HG02885 (cell line): ENCODE measurements around the gene MYMX.
"Not testable (repeated sequence)": the region's sequence is repeated elsewhere in the genome, so short reads cannot be mapped to it uniquely, and the experiment has no call there.

Experiments used
- ATAC-seq: cut with Tn5 transposase; IDR thresholded peaks from one replicate; pipeline ENCODE4 v1.9.1; 2021; ENCODE audit warnings: mild to moderate bottlenecking; ENCODE audit not compliant: unreplicated experiment, poor library complexity

MYMX gene

DNA sequence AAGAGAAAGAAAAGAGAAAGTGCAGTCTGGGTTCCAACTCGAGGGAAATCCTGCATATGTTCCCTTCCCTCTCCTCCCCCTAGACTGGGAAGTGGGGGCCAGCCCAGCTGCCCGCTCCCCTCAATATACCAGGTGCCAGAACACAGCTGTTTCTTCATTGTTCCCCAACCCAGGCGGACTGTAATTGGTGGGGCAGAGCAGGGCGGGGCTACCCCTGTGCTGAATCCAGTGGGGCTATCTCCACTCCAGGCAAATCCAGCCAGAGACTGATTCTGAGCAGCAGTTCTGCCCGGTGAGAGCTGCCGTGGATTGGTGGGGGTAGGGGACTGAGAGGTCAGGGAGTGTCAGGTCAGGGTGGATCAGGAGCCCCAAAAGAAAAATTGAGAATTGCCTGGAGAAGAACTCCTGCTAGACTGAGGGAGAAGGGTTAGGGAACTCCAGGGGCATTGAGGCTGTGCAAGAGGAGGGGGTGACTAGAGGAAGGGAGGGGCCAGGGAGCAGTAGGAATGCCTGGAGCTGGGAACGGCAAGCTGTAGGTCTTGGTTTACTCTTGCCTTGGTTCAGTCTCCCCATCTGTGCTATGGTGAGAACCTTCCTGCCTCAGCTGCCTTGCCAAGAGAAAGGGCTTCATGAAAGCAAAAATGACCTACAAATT lies at the start of gene MYMX:
Gene MYMX, plus strand, starts transcription at position 250 of the 655 bp plus-strand sequence. CDS start 546 bp downstream, outside the sequence.
- no peak for ATAC-seq

GRCh38 chr6:44167567-44167966 lies 49.2 kb upstream of the MYMX start:
- no peak for ATAC-seq

GRCh38 chr6:44169154-44169553 lies 47.6 kb upstream of the MYMX start:
- no peak for ATAC-seq

GRCh38 chr6:44169886-44170570 lies 46.7 kb upstream of the MYMX start:
- ATAC-seq, result no peak

DNA sequence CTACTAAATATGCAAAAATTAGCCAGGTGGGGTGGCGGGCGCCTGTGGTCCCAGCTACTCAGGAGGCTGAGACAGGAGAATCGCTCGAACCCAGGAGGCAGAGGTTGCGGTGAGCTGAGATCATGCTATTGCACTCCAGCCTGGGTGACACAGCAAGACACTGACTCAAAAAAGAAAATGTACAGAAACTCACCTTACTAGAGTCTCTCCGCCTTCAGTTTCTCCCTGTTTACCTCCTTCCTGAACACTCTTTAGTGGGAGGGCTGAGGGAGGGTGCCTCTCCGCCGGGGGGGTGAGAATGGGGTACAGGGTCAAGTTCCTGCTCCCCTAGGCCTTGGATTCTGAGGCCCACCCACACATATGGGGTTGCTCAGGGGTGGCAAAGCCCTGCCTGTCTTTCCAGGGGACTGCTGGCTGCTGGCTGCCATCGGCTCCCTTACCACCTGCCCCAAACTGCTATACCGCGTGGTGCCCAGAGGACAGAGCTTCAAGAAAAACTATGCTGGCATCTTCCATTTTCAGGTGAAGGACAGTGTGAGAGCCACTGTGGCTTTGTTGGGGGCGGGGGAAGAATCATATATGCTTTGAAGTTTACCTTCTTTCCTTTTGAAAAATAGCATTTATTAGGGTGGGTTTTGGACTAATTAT lies 44.7 kb upstream of the MYMX start:
- no peak for ATAC-seq

DNA sequence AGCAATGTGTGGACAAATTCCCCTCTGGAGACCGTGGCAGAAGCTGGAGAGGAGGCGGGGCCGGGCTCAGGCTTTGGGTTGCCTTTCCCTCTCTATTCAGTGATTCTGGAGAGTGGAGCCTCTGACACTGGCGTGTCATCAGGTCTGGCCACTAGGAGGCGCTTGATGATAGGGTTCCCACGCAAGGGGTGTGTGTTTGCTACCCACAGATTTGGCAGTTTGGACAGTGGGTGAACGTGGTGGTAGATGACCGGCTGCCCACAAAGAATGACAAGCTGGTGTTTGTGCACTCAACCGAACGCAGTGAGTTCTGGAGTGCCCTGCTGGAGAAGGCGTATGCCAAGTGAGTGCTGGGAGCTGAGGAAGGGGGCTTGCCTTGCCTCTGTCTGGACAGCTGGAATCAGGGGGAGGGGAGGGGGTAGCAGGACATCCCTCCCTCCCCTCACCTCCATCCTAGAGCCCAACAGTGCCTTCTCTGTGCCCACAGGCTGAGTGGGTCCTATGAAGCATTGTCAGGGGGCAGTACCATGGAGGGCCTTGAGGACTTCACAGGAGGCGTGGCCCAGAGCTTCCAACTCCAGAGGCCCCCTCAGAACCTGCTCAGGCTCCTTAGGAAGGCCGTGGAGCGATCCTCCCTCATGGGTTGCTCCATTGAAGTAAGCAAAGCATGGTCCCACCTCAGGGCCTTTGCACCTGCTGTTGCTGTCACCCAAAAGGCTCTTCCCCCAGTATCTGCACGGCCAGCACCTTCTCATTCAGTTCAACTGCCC lies 43.8 kb upstream of the MYMX start:
- ATAC-seq, result peak; percentile 80

- ATAC-seq, result no peak
These were observed 40.5 kb upstream of the MYMX start for GRCh38 chr6:44176130-44176761.

DNA sequence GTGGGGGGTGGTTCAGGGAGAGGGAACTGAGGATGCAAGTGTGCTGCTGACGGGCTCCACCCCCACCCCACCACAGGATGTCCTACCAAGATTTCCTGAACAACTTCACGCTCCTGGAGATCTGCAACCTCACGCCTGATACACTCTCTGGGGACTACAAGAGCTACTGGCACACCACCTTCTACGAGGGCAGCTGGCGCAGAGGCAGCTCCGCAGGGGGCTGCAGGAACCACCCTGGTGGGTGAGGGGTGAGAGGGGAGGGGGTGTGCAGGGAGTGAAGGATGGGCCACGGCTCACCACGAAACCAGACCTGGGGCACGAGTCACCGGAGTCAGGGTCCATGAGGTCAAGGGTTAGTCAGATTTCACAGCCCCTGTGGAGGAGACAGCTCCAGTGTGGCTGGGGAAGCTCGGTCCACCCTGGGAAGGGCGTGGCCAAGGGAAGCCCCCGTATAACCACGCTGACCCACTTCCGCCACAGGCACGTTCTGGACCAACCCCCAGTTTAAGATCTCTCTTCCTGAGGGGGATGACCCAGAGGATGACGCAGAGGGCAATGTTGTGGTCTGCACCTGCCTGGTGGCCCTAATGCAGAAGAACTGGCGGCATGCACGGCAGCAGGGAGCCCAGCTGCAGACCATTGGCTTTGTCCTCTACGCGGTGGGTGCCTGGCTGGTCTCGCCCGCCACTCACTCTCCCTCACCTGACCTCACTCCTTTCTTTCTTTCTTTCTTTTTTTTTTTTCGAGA lies 39.8 kb upstream of the MYMX start:
- ATAC-seq, result peak; percentile 54

GRCh38 chr6:44177691-44178423 lies 38.9 kb upstream of the MYMX start:
- ATAC-seq, result no peak

GRCh38 chr6:44178424-44179071 lies 38.2 kb upstream of the MYMX start:
- ATAC-seq, result no peak

- no peak for ATAC-seq
These were observed 37.6 kb upstream of the MYMX start for GRCh38 chr6:44179072-44179536.

DNA sequence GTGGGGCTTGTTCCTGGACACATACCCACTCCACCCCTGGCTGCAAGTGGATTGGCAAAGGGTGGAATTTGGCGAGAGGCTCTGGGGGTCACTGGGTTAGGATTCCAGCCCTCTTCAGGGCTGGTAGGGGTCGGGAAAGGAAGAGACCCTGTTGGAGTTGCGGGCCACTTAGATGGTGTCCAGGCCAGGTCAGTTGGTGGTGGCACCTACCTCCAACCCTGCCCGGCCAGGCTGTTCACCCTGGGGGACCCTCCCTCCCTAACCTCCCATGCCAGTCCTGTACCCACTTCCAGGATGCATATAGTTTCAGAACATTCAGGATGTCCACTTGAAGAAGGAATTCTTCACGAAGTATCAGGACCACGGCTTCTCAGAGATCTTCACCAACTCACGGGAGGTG lies 37.1 kb upstream of the MYMX start:
- no peak for ATAC-seq

GRCh38 chr6:44180406-44180805 lies 36.3 kb upstream of the MYMX start:
- no peak for ATAC-seq

DNA sequence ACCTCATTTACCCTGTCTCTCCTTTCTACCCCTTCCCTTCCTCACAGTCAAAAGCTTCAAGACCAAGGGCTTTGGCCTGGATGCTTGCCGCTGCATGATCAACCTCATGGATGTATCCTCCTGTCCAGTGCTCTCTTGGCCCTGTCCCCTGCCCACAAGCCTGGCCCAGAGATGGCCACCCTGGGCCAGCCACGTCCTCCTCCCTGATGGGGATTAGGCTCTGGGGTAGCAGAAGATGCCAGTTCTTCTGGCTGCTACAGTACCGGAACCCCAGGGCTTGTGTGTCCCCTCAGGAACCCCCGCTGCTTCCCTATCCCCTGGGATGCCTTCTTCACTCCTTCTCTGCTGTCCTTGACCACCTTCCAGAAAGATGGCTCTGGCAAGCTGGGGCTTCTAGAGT lies 35.8 kb upstream of the MYMX start:
- no peak for ATAC-seq

DNA sequence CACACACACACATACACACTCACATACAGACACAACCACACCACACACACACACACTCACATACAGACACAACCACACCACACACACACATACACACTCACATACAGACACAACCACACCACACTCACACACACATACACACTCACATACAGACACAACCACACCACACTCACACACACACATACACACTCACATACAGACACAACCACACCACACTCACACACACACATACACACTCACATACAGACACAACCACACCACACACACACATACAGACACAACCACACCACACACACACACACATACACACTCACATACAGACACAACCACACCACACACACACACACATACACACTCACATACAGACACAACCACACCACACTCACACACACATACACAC lies 34.9 kb upstream of the MYMX start:
- not testable (repeated sequence) for ATAC-seq

GRCh38 chr6:44182911-44183390 lies 33.8 kb upstream of the MYMX start:
- ATAC-seq, result no peak

GRCh38 chr6:44183783-44184182 lies 32.9 kb upstream of the MYMX start:
- ATAC-seq, result no peak

DNA sequence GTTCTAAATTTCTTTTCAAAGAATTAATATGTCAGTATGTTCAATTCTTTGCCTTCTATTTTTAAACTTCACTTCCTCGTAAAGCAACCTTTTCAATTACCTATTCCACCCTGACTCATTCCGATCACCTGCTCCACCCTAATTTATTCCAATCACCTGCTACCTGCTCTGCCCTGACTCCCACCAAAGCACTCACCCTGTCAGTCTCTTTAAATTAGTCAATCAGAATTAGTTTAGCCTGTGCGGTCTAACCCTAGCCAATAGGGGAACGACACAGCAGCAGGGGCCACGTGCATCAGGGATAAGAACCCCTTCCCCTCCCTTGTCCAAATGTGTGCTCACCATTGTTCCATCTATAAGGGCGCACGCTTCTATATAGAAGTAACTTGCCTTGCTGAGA lies 31.4 kb upstream of the MYMX start:
- ATAC-seq, result not testable (repeated sequence)
